Uterus (tissue), 4 donors: Measurements from ENCODE around the gene TNFRSF9. TPM values are rescaled to one million over a fixed set of nuclear protein-coding genes. Genes with fewer than 3 reads are reported as not detected.

Source experiments
- DNase-seq, 2 donors: peaks; one replicate each; pipeline ENCODE4 v3.0.0-alpha.2; 2019 to 2020
- H3K27ac ChIP-seq, 2 donors: fragments of 200-600 bp; sonication (generic); 1 replicate in 1 of 2; 2 replicates in 1 of 2; pipeline ENCODE4 v1.5.1; 2016 to 2018
- H3K27me3 ChIP-seq, 2 donors: fragments of 200-600 bp; sonication (generic); one replicate each; pipeline ENCODE4 v1.5.1; 2018 to 2019; ENCODE audit warnings: control low read depth in 1 of 2
- H3K36me3 ChIP-seq, 2 donors: fragments of 200-600 bp; sonication (generic); one replicate each; pipeline ENCODE4 v1.5.1; 2019; ENCODE audit warnings: control low read depth in 1 of 2
- H3K4me1 ChIP-seq, 2 donors: fragments of 200-600 bp; sonication (generic); one replicate each; pipeline ENCODE4 v1.5.1; 2018 to 2019; ENCODE audit warnings: control low read depth in 1 of 2
- H3K4me3 ChIP-seq, 2 donors: fragments of 200-600 bp; sonication (generic); 1 replicate in 1 of 2; 2 replicates in 1 of 2; pipeline ENCODE4 v1.5.1; 2018 to 2019; ENCODE audit warnings: mild to moderate bottlenecking in 1 of 2
- H3K9me3 ChIP-seq, 2 donors: fragments of 200-600 bp; sonication (generic); one replicate each; pipeline ENCODE4 v1.5.1; 2019; ENCODE audit warnings: control low read depth in 1 of 2
- POLR2A ChIP-seq, 2 donors: fragments of 450-650 bp; IDR thresholded peaks; one replicate each; pipeline ENCODE4 v1.6.1; 2016; ENCODE audit warnings: antibody characterized with exemption in 2 of 2, mild to moderate bottlenecking in 1 of 2, moderate library complexity in 1 of 2
- intact Hi-C: fragments of 100-400 bp; cut with DNase I; formaldehyde crosslinking; loops from one replicate; pipeline ENCODE4 v1.15.1; 2023; ENCODE audit warnings: low total_unique reads
- total RNA-seq, 4 donors: library from RNA; depleted of rRNA in 3 of 4; stranded (reverse); fragments of >200 nt in 3 of 4; gene quantifications; one replicate each; pipeline versions ENCODE4 v1.1.0 to v1.2.4, GENCODE V29; 2014 to 2023
- TF ChIP-seq, protein P1 (sequence below), 4 experiments: fragments of 200-600 bp in 2 of 4; fragments of 450-650 bp in 2 of 4; sonication (generic) in 2 of 4; IDR thresholded peaks; one replicate each; pipeline ENCODE4 v1.5.1; 2016 to 2019; ENCODE audit warnings: antibody characterized with exemption in 4 of 4, mild to moderate bottlenecking in 2 of 4, moderate library complexity in 1 of 4
- donor health status: DM: yes; HTN: yes; CAD: no.

TNFRSF9 gene
- total RNA-seq, 4 donors from 2014 or later, result not detected

- no peak overlapping the region for H3K4me3 ChIP-seq
- intact Hi-C loops, result no loop called here
Measured at GRCh38 chr1:7972285-7972684, 31.6 kb upstream of the TNFRSF9 start.

GRCh38 chr1:7971024-7971423, 30.4 kb upstream of the TNFRSF9 start:
- Histone ChIP-seq H3K9me3 (no peaks in the 10 kb centered on the region), H3K27me3 (no peaks in the 10 kb centered on the region), H3K4me1 (no peaks in the 10 kb centered on the region), H3K27ac (no peak overlapping the region), H3K4me3 (no peak overlapping the region), H3K36me3 (no peaks in the 10 kb centered on the region)
- DNase-seq, result no peak
- intact Hi-C loops, result no loop called here
- no peak for TF ChIP-seq POLR2A (IDR thresholded peaks at IDR 0.05)
- TF ChIP-seq, protein P1, sequence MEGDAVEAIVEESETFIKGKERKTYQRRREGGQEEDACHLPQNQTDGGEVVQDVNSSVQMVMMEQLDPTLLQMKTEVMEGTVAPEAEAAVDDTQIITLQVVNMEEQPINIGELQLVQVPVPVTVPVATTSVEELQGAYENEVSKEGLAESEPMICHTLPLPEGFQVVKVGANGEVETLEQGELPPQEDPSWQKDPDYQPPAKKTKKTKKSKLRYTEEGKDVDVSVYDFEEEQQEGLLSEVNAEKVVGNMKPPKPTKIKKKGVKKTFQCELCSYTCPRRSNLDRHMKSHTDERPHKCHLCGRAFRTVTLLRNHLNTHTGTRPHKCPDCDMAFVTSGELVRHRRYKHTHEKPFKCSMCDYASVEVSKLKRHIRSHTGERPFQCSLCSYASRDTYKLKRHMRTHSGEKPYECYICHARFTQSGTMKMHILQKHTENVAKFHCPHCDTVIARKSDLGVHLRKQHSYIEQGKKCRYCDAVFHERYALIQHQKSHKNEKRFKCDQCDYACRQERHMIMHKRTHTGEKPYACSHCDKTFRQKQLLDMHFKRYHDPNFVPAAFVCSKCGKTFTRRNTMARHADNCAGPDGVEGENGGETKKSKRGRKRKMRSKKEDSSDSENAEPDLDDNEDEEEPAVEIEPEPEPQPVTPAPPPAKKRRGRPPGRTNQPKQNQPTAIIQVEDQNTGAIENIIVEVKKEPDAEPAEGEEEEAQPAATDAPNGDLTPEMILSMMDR (IDR thresholded peaks at IDR 0.05), result no peak

More at GRCh38 chr1:7972285-7972684, 31.6 kb upstream of the TNFRSF9 start:
- H3K27ac ChIP-seq, result no peak overlapping the region
- H3K27me3 ChIP-seq, result no peaks in the 10 kb centered on the region
- no peaks in the 10 kb centered on the region for H3K36me3 ChIP-seq
- no peaks in the 10 kb centered on the region for H3K9me3 ChIP-seq
- TF ChIP-seq, protein P1 (IDR thresholded peaks at IDR 0.05), result no peak
- TF ChIP-seq POLR2A (IDR thresholded peaks at IDR 0.05), result no peak
- H3K4me1 ChIP-seq, result no peaks in the 10 kb centered on the region
- no peak for DNase-seq

DNA sequence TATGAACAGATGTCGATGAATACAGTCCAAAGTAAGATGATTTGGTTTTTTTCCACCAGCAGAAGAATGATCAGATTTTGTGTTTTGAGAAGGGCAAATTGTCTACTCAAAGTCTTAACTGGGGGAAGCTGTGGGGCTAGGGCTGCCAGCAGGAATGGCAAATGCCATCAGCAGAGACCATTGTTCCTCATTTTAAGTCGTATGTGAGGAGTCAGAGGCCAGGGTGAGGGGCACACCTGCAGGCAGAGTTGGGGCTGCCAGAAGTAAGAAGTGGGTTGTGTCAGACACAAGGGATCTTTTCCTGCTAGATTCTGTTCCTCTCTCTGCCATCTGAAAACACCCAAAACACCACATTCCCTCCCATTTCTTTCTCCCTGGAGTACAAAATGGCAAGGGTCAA, 29.6 kb upstream of the TNFRSF9 start:
- Histone ChIP-seq H3K4me3 (no peak overlapping the region), H3K27me3 (no peaks in the 10 kb centered on the region), H3K9me3 (no peaks in the 10 kb centered on the region), H3K36me3 (no peaks in the 10 kb centered on the region), H3K4me1 (no peaks in the 10 kb centered on the region), H3K27ac (no peak overlapping the region)
- no peak for TF ChIP-seq POLR2A (IDR thresholded peaks at IDR 0.05)
- TF ChIP-seq, protein P1 (IDR thresholded peaks at IDR 0.05), result no peak
- DNase-seq, result no peak
- intact Hi-C loops, result no loop called here

- Histone ChIP-seq H3K36me3 (no peaks in the 10 kb centered on the region), H3K9me3 (no peaks in the 10 kb centered on the region), H3K27me3 (no peaks in the 10 kb centered on the region), H3K4me3 (no peak overlapping the region), H3K4me1 (no peaks in the 10 kb centered on the region), H3K27ac (no peak overlapping the region)
- TF ChIP-seq POLR2A (IDR thresholded peaks at IDR 0.05), result no peak
- TF ChIP-seq, protein P1 (IDR thresholded peaks at IDR 0.05), result no peak
- intact Hi-C loops, result no loop called here
- DNase-seq, result no peak
Measured at GRCh38 chr1:7967651-7968050, 27.0 kb upstream of the TNFRSF9 start.

GRCh38 chr1:7967196-7967595, 26.6 kb upstream of the TNFRSF9 start:
- no peaks in the 10 kb centered on the region for H3K36me3 ChIP-seq
- TF ChIP-seq, protein P1 (IDR thresholded peaks at IDR 0.05), result no peak
- no peaks in the 10 kb centered on the region for H3K27me3 ChIP-seq
- intact Hi-C loops, result no loop called here
- no peaks in the 10 kb centered on the region for H3K9me3 ChIP-seq
- H3K4me3 ChIP-seq, result no peak overlapping the region
- H3K4me1 ChIP-seq, result no peaks in the 10 kb centered on the region
- H3K27ac ChIP-seq, result no peak overlapping the region
- DNase-seq, result no peak
